ENCODE measurements around the gene ZNF256.

ZNF256 gene

DNA sequence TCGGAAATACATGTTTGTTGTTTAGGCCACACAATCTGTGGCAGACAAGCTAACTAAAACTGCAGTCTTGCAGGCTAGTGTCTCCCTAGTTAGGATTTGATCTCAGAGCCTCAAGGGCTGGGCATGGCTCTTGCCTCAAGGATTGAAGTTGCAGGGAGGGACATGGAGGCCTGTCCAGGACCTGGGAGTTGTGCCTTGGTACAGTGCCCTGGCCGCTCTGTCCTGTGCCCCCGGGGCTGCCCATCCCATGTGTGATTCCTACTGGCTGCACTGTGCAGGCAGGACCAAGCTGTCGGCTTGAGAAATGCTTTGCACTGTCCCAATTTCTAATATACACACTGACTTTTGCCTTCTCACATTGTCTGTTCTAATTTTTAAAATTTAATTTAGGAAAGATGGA is 7.5 kb upstream of the ZNF256 start:
- H3K27ac ChIP-seq (ENCODE audit: insufficient read depth in 1 of 2, low read depth in 1 of 2, low read length in 2 of 2, poor library complexity in 1 of 2, severe bottlenecking in 2 of 2): no peak overlapping the region
- H3K36me3 ChIP-seq (ENCODE audit: control insufficient read depth in 4 of 4, insufficient read depth in 4 of 4, low read length in 3 of 4): no peaks in the 10 kb centered on the region
- DNase-seq: no peak
- H3K27me3 ChIP-seq (replicated peaks in 2 of 5; ENCODE audit: control insufficient read depth in 4 of 5, insufficient read depth in 5 of 5, low read length in 4 of 5): no peaks in the 10 kb centered on the region
- ChIA-PET POLR2A (no interaction called here), CTCF (no interaction called here)
- WGBS (ENCODE audit: insufficient coverage): 81% methylated on average over 3 of the region's 4 CpGs
- no peak overlapping the region for H3K4me3 ChIP-seq (ENCODE audit: control insufficient read depth in 1 of 7, extremely low read depth in 1 of 7, insufficient read depth in 4 of 7, low read depth in 2 of 7, low read length in 6 of 7)
- H3K4me1 ChIP-seq (ENCODE audit: control extremely low read depth in 1 of 4, control insufficient read depth in 4 of 4, insufficient read depth in 4 of 4, low read length in 3 of 4): no peaks in the 10 kb centered on the region
- H3K9me3 ChIP-seq (ENCODE audit: control extremely low read depth in 1 of 5, control insufficient read depth in 4 of 5, insufficient read depth in 2 of 5, low read depth in 1 of 5, low read length in 4 of 5): peaks cover 3 to 62% (median 49%) of the 10 kb centered on the region in 5 experiments

DNA sequence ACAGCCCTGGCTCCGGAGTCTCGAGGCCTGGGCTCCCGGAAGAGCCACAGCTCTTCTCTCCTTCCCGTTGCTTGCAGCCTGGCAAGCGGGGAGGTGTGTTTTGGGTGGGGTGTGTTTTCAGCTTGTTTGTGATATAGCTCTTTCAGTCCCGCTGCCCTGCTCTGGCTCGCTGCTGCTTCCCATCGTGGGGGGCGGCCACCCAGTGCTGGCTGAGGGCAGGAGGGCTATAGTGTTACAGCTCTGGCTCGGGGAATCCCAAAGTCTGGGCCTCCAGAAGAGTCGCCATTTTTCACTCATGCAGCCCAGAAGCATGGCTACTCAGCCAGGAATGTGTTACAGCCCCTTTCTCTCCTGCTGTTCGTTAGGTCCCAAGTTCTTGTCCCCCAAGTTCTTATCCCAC is 2.2 kb upstream of the ZNF256 start:
- DNase-seq: no peak
- CTCF ChIA-PET: interaction anchor here (1.2 kb wide), 1 partner anchor 14 kb away, joined by 4 read pairs; the partner anchor contains the start of gene ZNF418
- POLR2A ChIA-PET: interaction anchor here (0.8 kb wide), 1 partner anchor 33 kb away, joined by 5 read pairs; the partner anchor contains the start of gene ZNF417
- Histone ChIP-seq H3K4me1 (ENCODE audit: control extremely low read depth in 1 of 4, control insufficient read depth in 4 of 4, insufficient read depth in 4 of 4, low read length in 3 of 4) (peaks cover 5 to 18% (median 9%) of the 10 kb centered on the region in 4 experiments), H3K9me3 (ENCODE audit: control extremely low read depth in 1 of 5, control insufficient read depth in 4 of 5, insufficient read depth in 2 of 5, low read depth in 1 of 5, low read length in 4 of 5) (peaks cover 5 to 59% (median 43%) of the 10 kb centered on the region in 5 experiments), H3K36me3 (ENCODE audit: control insufficient read depth in 4 of 4, insufficient read depth in 4 of 4, low read length in 3 of 4) (peaks cover 2 to 10% (median 4%) of the 10 kb centered on the region in 4 experiments), H3K27me3 (replicated peaks in 2 of 5; ENCODE audit: control insufficient read depth in 4 of 5, insufficient read depth in 5 of 5, low read length in 4 of 5) (no peaks in the 10 kb centered on the region), H3K27ac (ENCODE audit: insufficient read depth in 1 of 2, low read depth in 1 of 2, low read length in 2 of 2, poor library complexity in 1 of 2, severe bottlenecking in 2 of 2) (no peak overlapping the region), H3K4me3 (ENCODE audit: control insufficient read depth in 1 of 7, extremely low read depth in 1 of 7, insufficient read depth in 4 of 7, low read depth in 2 of 7, low read length in 6 of 7) (no peak overlapping the region)
- WGBS (ENCODE audit: insufficient coverage): 92% methylated on average over 5 of the region's 12 CpGs

DNA sequence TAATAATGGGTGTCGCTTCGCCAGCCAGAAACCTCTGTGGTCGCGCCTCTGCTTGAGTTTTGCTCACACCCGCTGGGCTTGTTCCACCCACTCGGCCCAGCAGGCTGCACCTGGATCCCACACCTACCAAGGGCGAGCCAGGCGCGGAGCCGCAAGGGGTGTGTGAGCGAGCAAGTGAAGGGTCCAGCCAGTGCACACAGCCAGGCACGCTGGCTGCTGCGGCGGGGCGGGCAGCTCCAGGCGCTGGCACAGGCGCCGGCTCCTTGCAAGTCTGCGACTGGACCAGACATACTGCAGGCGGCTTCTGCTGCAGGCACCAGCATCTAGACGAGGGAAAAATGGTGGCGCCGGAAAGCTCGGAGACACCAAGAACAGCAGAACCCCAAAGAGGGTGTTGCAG is 1.8 kb upstream of the ZNF256 start:
- H3K9me3 ChIP-seq (ENCODE audit: control extremely low read depth in 1 of 5, control insufficient read depth in 4 of 5, insufficient read depth in 2 of 5, low read depth in 1 of 5, low read length in 4 of 5): peaks cover 5 to 59% (median 43%) of the 10 kb centered on the region in 5 experiments
- POLR2A ChIA-PET: interaction anchor here (0.8 kb wide), 1 partner anchor 33 kb away, joined by 5 read pairs; the partner anchor contains the start of gene ZNF417
- peaks cover 5 to 18% (median 9%) of the 10 kb centered on the region in 4 experiments for H3K4me1 ChIP-seq (ENCODE audit: control extremely low read depth in 1 of 4, control insufficient read depth in 4 of 4, insufficient read depth in 4 of 4, low read length in 3 of 4)
- no peak overlapping the region for H3K4me3 ChIP-seq (ENCODE audit: control insufficient read depth in 1 of 7, extremely low read depth in 1 of 7, insufficient read depth in 4 of 7, low read depth in 2 of 7, low read length in 6 of 7)
- no peak overlapping the region for H3K27ac ChIP-seq (ENCODE audit: insufficient read depth in 1 of 2, low read depth in 1 of 2, low read length in 2 of 2, poor library complexity in 1 of 2, severe bottlenecking in 2 of 2)
- DNase-seq: no peak
- peaks cover 3 to 12% (median 4%) of the 10 kb centered on the region in 4 experiments for H3K36me3 ChIP-seq (ENCODE audit: control insufficient read depth in 4 of 4, insufficient read depth in 4 of 4, low read length in 3 of 4)
- H3K27me3 ChIP-seq (replicated peaks in 2 of 5; ENCODE audit: control insufficient read depth in 4 of 5, insufficient read depth in 5 of 5, low read length in 4 of 5): no peaks in the 10 kb centered on the region
- 96% methylated on average over 24 of the region's 24 CpGs for WGBS (ENCODE audit: insufficient coverage)
- CTCF ChIA-PET: interaction anchor here (1.2 kb wide), 1 partner anchor 14 kb away, joined by 4 read pairs; the partner anchor contains the start of gene ZNF418

DNA sequence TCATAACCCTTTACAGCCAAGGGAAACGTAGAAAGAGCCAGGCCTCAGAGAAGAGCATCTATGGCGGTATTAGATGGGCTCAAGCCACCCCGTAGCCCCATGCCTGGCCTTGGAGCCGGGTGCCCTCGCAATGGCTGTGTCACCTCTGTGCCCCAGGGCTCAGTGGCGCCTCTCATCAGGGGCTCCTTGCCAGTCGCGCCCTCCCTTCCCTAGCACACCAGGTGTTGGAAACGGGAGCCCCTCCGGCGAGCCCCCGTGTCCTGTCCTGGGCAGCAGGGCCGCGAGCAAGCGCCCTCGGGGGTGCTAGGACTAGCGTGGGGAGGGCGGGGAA is 453 bp downstream of the ZNF256 start:
- Histone ChIP-seq H3K4me1 (ENCODE audit: control extremely low read depth in 1 of 4, control insufficient read depth in 4 of 4, insufficient read depth in 4 of 4, low read length in 3 of 4) (peaks cover 5 to 18% (median 9%) of the 10 kb centered on the region in 4 experiments), H3K27me3 (replicated peaks in 2 of 5; ENCODE audit: control insufficient read depth in 4 of 5, insufficient read depth in 5 of 5, low read length in 4 of 5) (no peaks in the 10 kb centered on the region), H3K9me3 (ENCODE audit: control extremely low read depth in 1 of 5, control insufficient read depth in 4 of 5, insufficient read depth in 2 of 5, low read depth in 1 of 5, low read length in 4 of 5) (peaks cover 13 to 70% (median 53%) of the 10 kb centered on the region in 5 experiments), H3K27ac (ENCODE audit: insufficient read depth in 1 of 2, low read depth in 1 of 2, low read length in 2 of 2, poor library complexity in 1 of 2, severe bottlenecking in 2 of 2) (peak overlapping the region; percentile 77 to 89), H3K36me3 (ENCODE audit: control insufficient read depth in 4 of 4, insufficient read depth in 4 of 4, low read length in 3 of 4) (peaks cover 23 to 35% (median 27%) of the 10 kb centered on the region in 4 experiments), H3K4me3 (ENCODE audit: control insufficient read depth in 1 of 7, extremely low read depth in 1 of 7, insufficient read depth in 4 of 7, low read depth in 2 of 7, low read length in 6 of 7) (peak overlapping the region; percentile 79 to 97 (median 85))
- ChIA-PET CTCF (no interaction called here), POLR2A (no interaction called here)
- WGBS (ENCODE audit: insufficient coverage): under 1% methylated on average over 18 of the region's 18 CpGs
- DNase-seq: no peak

DNA sequence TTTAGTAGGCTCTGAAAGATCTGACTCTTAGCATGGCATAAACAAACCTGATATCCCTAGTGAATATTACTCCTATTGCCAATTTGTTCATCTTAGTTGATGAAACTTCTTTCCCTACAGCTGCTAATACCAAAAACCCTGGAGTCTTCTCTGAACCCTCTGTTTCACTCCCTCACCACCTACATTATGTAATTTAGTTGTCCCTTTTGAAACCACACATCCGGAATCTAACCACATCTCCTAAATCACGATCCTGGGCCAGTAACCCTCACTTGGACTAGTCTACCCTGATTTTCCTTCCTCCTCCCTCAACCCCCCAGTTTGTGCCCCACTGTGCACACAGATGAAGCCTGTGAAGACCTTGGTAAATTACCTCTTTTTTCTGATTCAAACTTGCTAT is 1.2 kb downstream of the ZNF256 start:
- Histone ChIP-seq H3K9me3 (ENCODE audit: control extremely low read depth in 1 of 5, control insufficient read depth in 4 of 5, insufficient read depth in 2 of 5, low read depth in 1 of 5, low read length in 4 of 5) (peaks cover 13 to 72% (median 61%) of the 10 kb centered on the region in 5 experiments), H3K4me3 (ENCODE audit: control insufficient read depth in 1 of 7, extremely low read depth in 1 of 7, insufficient read depth in 4 of 7, low read depth in 2 of 7, low read length in 6 of 7) (peak overlapping the region in 6 of 7 experiments; percentile 79 to 97 (median 86)), H3K36me3 (ENCODE audit: control insufficient read depth in 4 of 4, insufficient read depth in 4 of 4, low read length in 3 of 4) (peaks cover 30 to 42% (median 34%) of the 10 kb centered on the region in 4 experiments), H3K27ac (ENCODE audit: insufficient read depth in 1 of 2, low read depth in 1 of 2, low read length in 2 of 2, poor library complexity in 1 of 2, severe bottlenecking in 2 of 2) (no peak overlapping the region), H3K27me3 (replicated peaks in 2 of 5; ENCODE audit: control insufficient read depth in 4 of 5, insufficient read depth in 5 of 5, low read length in 4 of 5) (no peaks in the 10 kb centered on the region), H3K4me1 (ENCODE audit: control extremely low read depth in 1 of 4, control insufficient read depth in 4 of 4, insufficient read depth in 4 of 4, low read length in 3 of 4) (peaks cover 5 to 18% (median 9%) of the 10 kb centered on the region in 4 experiments)
- DNase-seq: no peak
- POLR2A ChIA-PET: no interaction called here
- 59% methylated on average over 2 of the region's 2 CpGs for WGBS (ENCODE audit: insufficient coverage)
- CTCF ChIA-PET: interaction anchor here (1.0 to 1.3 kb wide), 3 partner anchors 10 to 31 kb away, joined by 3 read pairs; partner anchors contain the start of gene ZNF418

DNA sequence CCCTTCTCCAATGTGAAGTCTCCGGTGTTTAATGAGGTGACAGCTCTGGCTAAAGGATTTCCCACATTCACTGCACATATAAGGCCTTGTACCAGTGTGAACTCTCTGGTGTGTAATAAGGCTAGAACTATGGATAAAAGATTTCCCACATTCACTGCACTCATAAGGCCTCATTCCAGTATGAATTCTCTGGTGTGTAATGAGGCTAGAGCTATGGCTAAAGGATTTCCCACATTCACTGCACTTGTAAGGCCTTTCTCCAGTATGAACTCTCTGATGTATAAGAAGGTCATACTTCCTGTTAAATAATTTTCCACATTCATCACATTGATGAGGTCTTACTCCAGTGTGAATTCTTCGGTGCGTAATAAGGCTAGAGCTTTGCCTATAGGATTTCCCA is 5.9 kb downstream of the ZNF256 start:
- Histone ChIP-seq H3K27me3 (replicated peaks in 2 of 5; ENCODE audit: control insufficient read depth in 4 of 5, insufficient read depth in 5 of 5, low read length in 4 of 5) (no peaks in the 10 kb centered on the region), H3K36me3 (ENCODE audit: control insufficient read depth in 4 of 4, insufficient read depth in 4 of 4, low read length in 3 of 4) (peaks cover 42 to 78% (median 50%) of the 10 kb centered on the region in 4 experiments), H3K27ac (ENCODE audit: insufficient read depth in 1 of 2, low read depth in 1 of 2, low read length in 2 of 2, poor library complexity in 1 of 2, severe bottlenecking in 2 of 2) (no peak overlapping the region), H3K9me3 (ENCODE audit: control extremely low read depth in 1 of 5, control insufficient read depth in 4 of 5, insufficient read depth in 2 of 5, low read depth in 1 of 5, low read length in 4 of 5) (peaks cover 12 to 81% (median 66%) of the 10 kb centered on the region in 5 experiments), H3K4me3 (ENCODE audit: control insufficient read depth in 1 of 7, extremely low read depth in 1 of 7, insufficient read depth in 4 of 7, low read depth in 2 of 7, low read length in 6 of 7) (no peak overlapping the region), H3K4me1 (ENCODE audit: control extremely low read depth in 1 of 4, control insufficient read depth in 4 of 4, insufficient read depth in 4 of 4, low read length in 3 of 4) (peaks cover 2 to 8% (median 4%) of the 10 kb centered on the region in 4 experiments)
- POLR2A ChIA-PET: interaction anchor here (1.1 kb wide), 1 partner anchor 80 kb away, joined by 3 read pairs; no protein-coding TSS in a partner anchor
- DNase-seq: no peak
- 100% methylated on average over 2 of the region's 3 CpGs for WGBS (ENCODE audit: insufficient coverage)
- CTCF ChIA-PET: no interaction called here

DNA sequence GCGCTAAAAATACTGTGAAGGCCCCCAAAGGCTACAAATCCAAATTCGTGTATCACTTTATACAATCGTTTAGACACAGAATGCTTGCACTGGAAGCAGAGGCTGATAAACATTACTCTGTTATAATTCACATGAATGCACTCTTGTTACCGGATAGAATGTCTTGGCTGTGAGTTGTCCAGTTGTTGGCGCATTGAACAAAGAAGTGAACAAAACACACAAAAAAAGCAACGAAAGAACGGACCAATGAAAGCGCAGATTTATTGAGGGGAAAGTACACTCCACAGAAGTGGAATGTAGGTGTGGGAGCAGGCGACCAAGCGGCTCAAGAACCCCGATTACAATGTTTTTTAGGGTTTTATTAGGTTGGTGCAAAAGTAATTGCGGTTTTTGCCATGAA is 11.8 kb downstream of the ZNF256 start:
- Histone ChIP-seq H3K27ac (ENCODE audit: insufficient read depth in 1 of 2, low read depth in 1 of 2, low read length in 2 of 2, poor library complexity in 1 of 2, severe bottlenecking in 2 of 2) (no peak overlapping the region), H3K4me1 (ENCODE audit: control extremely low read depth in 1 of 4, control insufficient read depth in 4 of 4, insufficient read depth in 4 of 4, low read length in 3 of 4) (peaks cover 0 to 7% (median 3%) of the 10 kb centered on the region in 4 experiments), H3K36me3 (ENCODE audit: control insufficient read depth in 4 of 4, insufficient read depth in 4 of 4, low read length in 3 of 4) (peaks cover 13 to 54% (median 26%) of the 10 kb centered on the region in 4 experiments), H3K9me3 (ENCODE audit: control extremely low read depth in 1 of 5, control insufficient read depth in 4 of 5, insufficient read depth in 2 of 5, low read depth in 1 of 5, low read length in 4 of 5) (peaks cover 4 to 64% (median 52%) of the 10 kb centered on the region in 5 experiments), H3K4me3 (ENCODE audit: control insufficient read depth in 1 of 7, extremely low read depth in 1 of 7, insufficient read depth in 4 of 7, low read depth in 2 of 7, low read length in 6 of 7) (peak overlapping the region in 2 of 7 experiments; percentile 90 to 95), H3K27me3 (replicated peaks in 2 of 5; ENCODE audit: control insufficient read depth in 4 of 5, insufficient read depth in 5 of 5, low read length in 4 of 5) (no peaks in the 10 kb centered on the region)
- no peak for DNase-seq
- CTCF ChIA-PET: interaction anchor here (1.0 to 1.5 kb wide), 2 partner anchors 10 to 14 kb away, joined by 3 to 4 read pairs; no protein-coding TSS in a partner anchor
- 91% methylated on average over 7 of the region's 12 CpGs for WGBS (ENCODE audit: insufficient coverage)
- POLR2A ChIA-PET: interaction anchor here (0.6 to 1.1 kb wide), 2 partner anchors 19 to 42 kb away, joined by 3 to 4 read pairs; partner anchors contain the start of gene ZNF417

All from common myeloid progenitor, CD34-positive (primary cell).